ENCODE data around the gene AP3B2.
A peak's percentile ranks its signal among the peaks of the same experiment; 100 is the strongest.

Gene AP3B2

GRCh38 chr15:82697735-82698407 lies 11.8 kb downstream of the AP3B2 start:
- DNase-seq, result no peak

GRCh38 chr15:82692171-82692570 lies 17.5 kb downstream of the AP3B2 start:
- DNase-seq, result no peak

- DNase-seq, result no peak
Observed at GRCh38 chr15:82689147-82689546, 20.5 kb downstream of the AP3B2 start.

GRCh38 chr15:82688691-82689090 lies 21.0 kb downstream of the AP3B2 start:
- no peak for DNase-seq

GRCh38 chr15:82681371-82681770 lies 28.3 kb downstream of the AP3B2 start:
- no peak for DNase-seq

- no peak for DNase-seq
Observed at GRCh38 chr15:82680200-82681102, 29.2 kb downstream of the AP3B2 start.

- DNase-seq, result no peak
Observed at GRCh38 chr15:82679626-82680199, 30.0 kb downstream of the AP3B2 start.

GRCh38 chr15:82677720-82678323 lies 31.9 kb downstream of the AP3B2 start:
- no peak for DNase-seq

- no peak for DNase-seq
Observed at GRCh38 chr15:82674873-82675272, 34.8 kb downstream of the AP3B2 start.

- no peak for DNase-seq
Observed at GRCh38 chr15:82670699-82671098, 39.0 kb downstream of the AP3B2 start.

GRCh38 chr15:82666606-82667005 lies 43.1 kb downstream of the AP3B2 start:
- DNase-seq, result no peak

- DNase-seq, result no peak
Observed at GRCh38 chr15:82664021-82664420, 45.7 kb downstream of the AP3B2 start.

- DNase-seq, result peak in 1 of 56 donors; percentile 23
Observed at GRCh38 chr15:82663186-82663600, 46.5 kb downstream of the AP3B2 start.

GRCh38 chr15:82662641-82663040 lies 47.0 kb downstream of the AP3B2 start:
- no peak for DNase-seq

GRCh38 chr15:82660378-82660777 lies 49.3 kb downstream of the AP3B2 start:
- DNase-seq, result no peak

- no peak for DNase-seq
Observed at GRCh38 chr15:82656641-82657266, 52.9 kb downstream of the AP3B2 start.

- no peak for DNase-seq
Observed at GRCh38 chr15:82655606-82656005, 54.1 kb downstream of the AP3B2 start.

- DNase-seq, result no peak
Observed at GRCh38 chr15:82653483-82654168, 56.0 kb downstream of the AP3B2 start.

- DNase-seq, result no peak
Observed at GRCh38 chr15:82651708-82652107, 58.0 kb downstream of the AP3B2 start.

- DNase-seq, result peak in 27 of 56 donors; percentile 13 to 80 (median 45)
Observed at GRCh38 chr15:82650046-82650670, 59.5 kb downstream of the AP3B2 start.
